Measurements from ENCODE around the gene CEP57L1. TPM values are rescaled to one million over a fixed set of nuclear protein-coding genes. Genes with fewer than 3 reads are reported as not detected.

Gene CEP57L1
- total RNA-seq, 1 experiment from 2014 or later = 20.7 TPM

DNA sequence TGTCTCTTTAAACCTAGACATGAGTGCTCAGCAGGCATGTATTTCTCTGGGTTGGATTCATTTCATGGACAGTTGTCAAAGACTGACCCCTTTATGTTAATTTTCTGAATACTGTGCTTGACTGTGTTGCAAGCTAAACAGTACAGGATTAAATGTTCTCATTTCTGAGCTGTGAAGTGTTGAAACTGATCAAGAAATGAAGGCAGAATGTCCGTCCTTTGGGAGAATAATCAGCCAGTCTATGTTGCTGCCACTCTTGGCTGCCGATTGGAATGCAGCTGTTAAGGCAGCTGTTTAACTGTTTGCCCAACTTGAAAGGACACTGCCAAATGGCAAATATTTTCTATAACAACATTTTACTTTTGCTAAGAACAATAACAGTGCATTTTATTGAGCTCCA, 87.3 kb downstream of the CEP57L1 start:
- Histone ChIP-seq H4K20me1 (ENCODE audit: insufficient read depth) (no peaks in the 10 kb centered on the region), H2AFZ (ENCODE audit: low read depth, low read length, poor library complexity, severe bottlenecking) (no peak overlapping the region), H3K36me3 (ENCODE audit: control insufficient read depth in 1 of 2, insufficient read depth in 2 of 2, low read length in 2 of 2) (no peaks in the 10 kb centered on the region), H3K79me2 (ENCODE audit: insufficient read depth, low read length) (no peaks in the 10 kb centered on the region), H3K4me1 (ENCODE audit: control insufficient read depth in 1 of 2, insufficient read depth in 2 of 2, low read length in 2 of 2) (no peaks in the 10 kb centered on the region), H3K27me3 (ENCODE audit: insufficient read depth, low read length) (peaks cover 26% of the 10 kb centered on the region), H3K4me3 (replicated peaks in 1 of 2; ENCODE audit: low read depth in 1 of 2, low read length in 2 of 2) (no peak overlapping the region), H3K9me2 (ENCODE audit: insufficient read depth) (no peaks in the 10 kb centered on the region), H3K4me2 (ENCODE audit: low read length) (no peak overlapping the region), H3K9ac (ENCODE audit: low read length) (no peak overlapping the region), H3K9me3 (ENCODE audit: control insufficient read depth in 1 of 2, insufficient read depth in 1 of 2, low read depth in 1 of 2, low read length in 2 of 2) (no peaks in the 10 kb centered on the region), H3K27ac (ENCODE audit: low read depth, low read length) (no peak overlapping the region)
- ChIA-PET RAD21 (ENCODE audit: low non-redundant PET in 1 of 2, low total read pairs in 2 of 2, uncharacterized antibody in 2 of 2, unreplicated experiment in 2 of 2) (no interaction called here), POLR2A (interaction anchor here (1.0 kb wide), 1 partner anchor 200 kb away, joined by 3 read pairs; no protein-coding TSS in a partner anchor), CTCF (interaction anchor here (0.9 kb wide), 1 partner anchor 200 kb away, joined by 4 read pairs; no protein-coding TSS in a partner anchor)
- TF ChIP-seq SRF (IDR thresholded peaks at IDR 0.05; ENCODE audit: low read depth) (no peak), POLR2AphosphoS5 (IDR thresholded peaks at IDR 0.05; ENCODE audit: low read depth, low read length) (no peak), ZNF274 (IDR thresholded peaks at IDR 0.05; ENCODE audit: low read depth, low read length) (no peak), CBX3 (IDR thresholded peaks at IDR 0.05; ENCODE audit: low read depth) (no peak), EGR1 (IDR thresholded peaks at IDR 0.05; ENCODE audit: low read depth) (no peak), CEBPB (IDR thresholded peaks at IDR 0.05; ENCODE audit: low read depth) (no peak), SIN3A (IDR thresholded peaks at IDR 0.05; ENCODE audit: low read depth) (no peak), RAD21 (IDR thresholded peaks at IDR 0.05; ENCODE audit: low read depth) (no peak), POLR2A (IDR thresholded peaks at IDR 0.05; ENCODE audit: borderline replicate concordance, extremely low read depth, insufficient read depth, insufficient read length) (no peak), ELF1 (IDR thresholded peaks at IDR 0.05; ENCODE audit: borderline replicate concordance, low read depth) (no peak), FOSL1 (IDR thresholded peaks at IDR 0.05; ENCODE audit: low read depth) (no peak), YY1 (IDR thresholded peaks at IDR 0.05; ENCODE audit: extremely low read depth, insufficient replicate concordance, low read depth, low read length) (no peak)
- TF ChIP-seq, protein P1, sequence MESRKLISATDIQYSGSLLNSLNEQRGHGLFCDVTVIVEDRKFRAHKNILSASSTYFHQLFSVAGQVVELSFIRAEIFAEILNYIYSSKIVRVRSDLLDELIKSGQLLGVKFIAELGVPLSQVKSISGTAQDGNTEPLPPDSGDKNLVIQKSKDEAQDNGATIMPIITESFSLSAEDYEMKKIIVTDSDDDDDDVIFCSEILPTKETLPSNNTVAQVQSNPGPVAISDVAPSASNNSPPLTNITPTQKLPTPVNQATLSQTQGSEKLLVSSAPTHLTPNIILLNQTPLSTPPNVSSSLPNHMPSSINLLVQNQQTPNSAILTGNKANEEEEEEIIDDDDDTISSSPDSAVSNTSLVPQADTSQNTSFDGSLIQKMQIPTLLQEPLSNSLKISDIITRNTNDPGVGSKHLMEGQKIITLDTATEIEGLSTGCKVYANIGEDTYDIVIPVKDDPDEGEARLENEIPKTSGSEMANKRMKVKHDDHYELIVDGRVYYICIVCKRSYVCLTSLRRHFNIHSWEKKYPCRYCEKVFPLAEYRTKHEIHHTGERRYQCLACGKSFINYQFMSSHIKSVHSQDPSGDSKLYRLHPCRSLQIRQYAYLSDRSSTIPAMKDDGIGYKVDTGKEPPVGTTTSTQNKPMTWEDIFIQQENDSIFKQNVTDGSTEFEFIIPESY (IDR thresholded peaks at IDR 0.05; ENCODE audit: extremely low read depth, insufficient replicate concordance, low read length) = no peak
- TF ChIP-seq, protein P2, sequence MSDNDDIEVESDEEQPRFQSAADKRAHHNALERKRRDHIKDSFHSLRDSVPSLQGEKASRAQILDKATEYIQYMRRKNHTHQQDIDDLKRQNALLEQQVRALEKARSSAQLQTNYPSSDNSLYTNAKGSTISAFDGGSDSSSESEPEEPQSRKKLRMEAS (IDR thresholded peaks at IDR 0.05) = no peak
- TF ChIP-seq, protein P3, sequence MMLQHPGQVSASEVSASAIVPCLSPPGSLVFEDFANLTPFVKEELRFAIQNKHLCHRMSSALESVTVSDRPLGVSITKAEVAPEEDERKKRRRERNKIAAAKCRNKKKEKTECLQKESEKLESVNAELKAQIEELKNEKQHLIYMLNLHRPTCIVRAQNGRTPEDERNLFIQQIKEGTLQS (IDR thresholded peaks at IDR 0.05) = no peak
- BruUV-seq (replicated peaks) = no TSS peak
- DNase-seq (ENCODE audit: low read depth, low spot score) (no peak), ATAC-seq (no peak)
- intact Hi-C loops (cut with micrococcal nuclease) = loop anchor here (10.0 kb wide), 2 partner anchors 512 to 872 kb away; partner anchors contain the start of genes AK9 and FIG4

Measured in HCT116 (cell line).